ENCODE data around the gene KRTAP13-4.

The KRTAP13-4 gene, protein sequence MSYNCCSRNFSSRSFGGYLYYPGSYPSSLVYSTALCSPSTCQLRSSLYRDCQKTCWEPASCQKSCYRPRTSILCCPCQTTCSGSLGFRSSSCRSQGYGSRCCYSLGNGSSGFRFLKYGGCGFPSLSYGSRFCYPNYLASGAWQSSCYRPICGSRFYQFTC
- total RNA-seq, result 0 reads per million in 2 donors

DNA sequence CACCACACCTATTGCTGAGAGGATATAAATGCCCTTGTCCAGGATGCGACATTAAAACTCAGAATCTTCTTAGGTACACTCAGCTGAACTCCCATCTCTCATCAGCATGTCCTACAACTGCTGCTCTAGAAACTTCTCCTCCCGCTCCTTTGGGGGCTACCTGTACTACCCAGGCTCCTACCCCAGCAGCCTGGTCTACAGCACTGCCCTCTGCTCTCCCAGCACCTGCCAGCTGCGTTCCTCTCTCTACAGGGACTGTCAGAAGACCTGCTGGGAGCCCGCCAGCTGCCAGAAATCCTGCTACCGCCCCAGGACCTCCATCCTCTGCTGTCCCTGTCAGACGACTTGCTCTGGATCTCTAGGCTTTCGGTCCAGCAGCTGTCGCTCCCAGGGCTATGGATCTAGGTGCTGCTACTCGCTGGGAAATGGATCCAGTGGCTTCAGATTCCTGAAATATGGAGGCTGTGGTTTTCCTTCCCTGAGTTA, at the start of gene KRTAP13-4:
KRTAP13-4 (plus strand) TSS at position 51 of the 486 bp plus-strand sequence; CDS start at position 107, 56 bp downstream.
- DNase-seq, result no peak

DNA sequence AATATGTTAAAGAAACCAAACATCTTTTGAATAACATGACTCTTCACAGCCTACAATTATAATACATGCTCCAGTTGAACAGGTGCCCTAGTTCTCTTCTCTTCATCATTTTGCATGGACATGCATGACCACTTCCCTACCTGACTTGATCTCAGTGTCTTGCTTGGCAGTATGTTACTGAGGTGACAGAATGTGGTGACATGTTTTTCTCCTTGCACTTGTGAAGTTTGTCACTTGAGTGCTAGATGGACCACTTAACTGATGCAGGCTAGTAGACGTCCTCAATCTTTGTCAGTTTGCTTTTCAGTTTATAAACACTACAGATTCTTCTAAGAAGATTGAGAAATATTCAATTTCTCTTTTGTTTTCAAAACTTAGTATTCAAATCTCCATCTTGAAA, 47.8 kb upstream of the KRTAP13-4 start:
- no peak for DNase-seq

DNA sequence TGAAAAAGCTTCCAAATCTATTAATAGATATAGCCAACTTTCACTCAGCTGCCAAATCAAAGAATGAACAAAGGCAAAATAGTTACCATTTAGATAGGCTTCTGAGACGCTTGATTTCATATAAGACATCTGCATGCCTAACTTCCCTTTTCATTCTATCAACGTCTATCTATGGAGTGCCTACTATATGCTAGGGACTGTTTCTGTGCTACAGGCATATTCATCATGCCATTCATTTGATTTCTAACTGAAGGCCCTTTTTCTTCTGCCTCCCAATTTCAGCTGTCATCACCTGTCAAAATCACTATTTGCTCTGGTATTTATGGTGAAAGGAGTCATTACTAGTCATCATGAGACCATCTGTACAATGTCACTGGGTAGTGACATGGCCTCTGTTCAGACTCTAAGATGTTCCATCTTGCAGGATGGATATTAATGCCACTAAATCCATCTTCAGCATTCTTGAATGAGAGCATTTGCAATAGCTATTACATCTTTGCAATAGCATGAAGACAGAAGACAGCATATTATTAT, 38.5 kb upstream of the KRTAP13-4 start:
- DNase-seq, result no peak

DNA sequence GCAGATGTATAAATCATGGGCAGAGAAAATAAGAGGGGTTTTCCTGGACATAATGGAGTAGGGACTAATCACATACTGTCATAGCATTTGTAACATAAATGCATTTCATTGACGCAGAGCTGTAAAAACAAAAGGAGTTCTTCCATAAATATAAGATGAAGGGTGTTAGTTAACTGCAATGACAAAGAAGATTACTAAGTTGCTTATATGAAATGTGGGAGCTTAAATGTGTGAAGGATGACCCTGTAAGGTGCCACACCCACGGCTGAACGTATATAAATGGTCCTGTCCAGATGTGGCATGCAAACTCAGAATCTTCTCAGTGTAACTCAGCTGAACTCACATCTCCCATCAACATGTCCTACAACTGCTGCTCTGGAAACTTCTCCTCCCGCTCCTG, 34.3 kb upstream of the KRTAP13-4 start, which contains the start of gene KRTAP13-1:
KRTAP13-1 (plus strand) TSS at position 301 of the 400 bp plus-strand sequence; CDS start at position 357, 56 bp downstream.
- no peak for DNase-seq

DNA sequence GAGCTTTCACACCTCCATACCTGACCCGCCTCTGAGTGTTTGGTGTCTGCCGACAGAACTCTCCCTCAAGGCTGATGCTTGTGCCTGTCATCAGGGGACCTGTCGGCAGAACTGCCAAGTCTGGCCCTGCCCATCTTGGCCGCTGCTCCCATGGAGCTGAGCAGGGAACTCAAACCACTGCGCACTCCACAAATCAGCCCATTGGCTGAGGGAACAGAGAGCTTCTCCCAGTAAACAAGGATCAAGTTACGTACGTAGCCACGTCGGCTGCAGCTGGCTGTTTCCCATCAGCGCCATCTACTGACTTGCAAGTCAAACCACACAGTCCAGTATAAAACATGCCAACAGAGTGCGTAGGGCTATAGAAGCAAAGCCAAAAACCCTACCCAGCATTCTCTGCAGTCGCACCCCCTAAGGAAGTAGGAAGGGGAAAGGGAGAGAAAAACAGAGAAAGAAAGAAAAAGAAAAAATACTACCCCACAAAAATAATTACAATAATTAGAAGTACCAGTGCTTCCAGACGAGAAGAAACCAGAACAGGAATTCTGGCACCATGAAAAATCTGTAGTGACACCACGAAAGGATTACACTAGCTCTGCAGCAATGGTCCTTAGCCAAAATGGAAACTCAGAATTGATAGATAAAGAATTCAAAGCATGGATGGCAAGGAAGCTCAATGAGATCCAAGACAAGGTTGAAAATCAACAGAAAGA, 21.1 kb upstream of the KRTAP13-4 start:
- no peak for DNase-seq

DNA sequence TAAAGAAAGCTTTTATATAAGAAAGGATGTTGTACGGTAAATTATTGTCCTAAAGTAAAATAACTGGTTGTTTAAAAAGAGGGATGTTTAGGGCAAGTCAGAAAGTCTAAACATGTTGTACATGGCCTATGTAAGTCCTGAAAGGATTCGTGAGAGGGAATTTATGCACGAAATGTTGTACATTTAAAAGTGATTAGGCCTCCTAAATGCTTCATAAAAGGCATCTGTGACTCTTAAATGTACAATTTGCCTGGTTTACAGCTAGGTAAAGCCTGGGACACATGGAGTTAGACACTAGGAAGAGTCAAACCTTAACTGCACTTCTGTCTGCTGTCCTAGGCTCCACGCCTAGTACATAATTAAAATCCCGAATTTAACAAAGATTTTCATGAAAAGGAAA, 14.0 kb upstream of the KRTAP13-4 start:
- DNase-seq, result no peak

DNA sequence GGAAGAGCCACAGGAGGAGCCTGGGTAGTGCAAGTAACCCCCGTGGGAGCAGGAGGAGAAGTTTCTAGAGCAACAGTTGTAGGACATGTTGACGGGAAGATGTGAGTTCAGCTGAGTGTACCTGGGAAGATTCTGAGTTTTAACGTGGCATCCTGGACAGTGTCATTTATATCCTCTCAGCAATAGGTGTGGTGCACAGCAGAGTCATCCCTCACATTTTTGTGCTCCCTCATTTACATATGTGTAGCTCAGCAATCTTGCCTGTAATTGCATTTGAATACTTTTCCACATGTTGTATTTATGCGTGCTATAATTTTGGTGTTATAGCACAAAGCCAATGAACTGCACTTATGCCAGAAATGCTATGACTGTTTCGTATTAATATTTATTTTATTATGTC, 4.2 kb upstream of the KRTAP13-4 start, which contains the start of gene KRTAP13-3:
KRTAP13-3 (minus strand) TSS at position 101 of the 400 bp plus-strand sequence; CDS start at position 87, 14 bp downstream.
- no peak for DNase-seq

DNA sequence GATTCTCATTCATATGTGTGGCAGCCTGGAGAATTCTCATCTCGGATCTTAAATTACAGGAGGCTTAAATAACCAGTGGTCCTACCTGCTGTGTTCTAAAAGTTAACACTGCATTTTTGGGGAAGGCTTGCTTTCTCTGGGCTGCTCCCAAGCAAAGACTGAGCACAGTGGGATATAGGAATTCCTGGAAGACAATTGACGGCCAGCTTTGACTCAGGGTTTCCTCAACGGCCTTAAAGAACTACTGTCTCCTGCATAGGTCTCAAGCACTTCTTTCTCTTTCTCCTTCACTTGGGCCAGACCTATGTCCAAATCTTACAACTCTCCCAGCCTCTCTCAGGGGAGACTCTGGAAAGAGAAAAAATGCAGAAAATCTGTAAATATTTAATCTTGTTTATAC, 3.3 kb upstream of the KRTAP13-4 start:
- no peak for DNase-seq

DNA sequence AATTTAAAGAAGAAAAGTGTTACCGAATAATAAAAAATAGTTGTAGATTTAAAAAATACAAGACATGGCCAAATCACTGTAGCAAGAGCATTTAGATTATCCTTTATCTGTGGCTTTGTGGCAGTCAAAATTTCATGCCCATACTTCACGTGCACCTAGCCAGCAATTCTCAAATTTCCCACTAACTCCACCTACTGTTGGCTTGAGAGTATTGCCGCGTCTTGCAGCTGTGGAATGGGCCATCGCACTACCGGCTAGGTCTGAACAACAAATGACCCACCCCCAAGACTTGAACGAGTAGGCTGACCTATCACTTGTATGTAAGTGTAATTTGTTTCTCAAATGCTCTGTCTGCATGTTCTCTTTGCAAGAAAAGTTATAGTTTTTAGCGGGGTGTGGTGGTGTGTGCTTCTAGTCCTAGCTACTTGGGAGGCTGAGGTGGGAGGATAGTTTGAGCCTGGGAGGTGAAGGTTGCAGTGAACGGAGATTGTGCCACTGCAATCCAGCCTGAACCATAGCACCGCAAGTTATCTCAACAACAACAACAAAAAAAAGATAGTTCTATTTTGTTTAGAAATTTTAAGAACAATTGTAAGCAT, 4.1 kb downstream of the KRTAP13-4 start:
- DNase-seq, result no peak

DNA sequence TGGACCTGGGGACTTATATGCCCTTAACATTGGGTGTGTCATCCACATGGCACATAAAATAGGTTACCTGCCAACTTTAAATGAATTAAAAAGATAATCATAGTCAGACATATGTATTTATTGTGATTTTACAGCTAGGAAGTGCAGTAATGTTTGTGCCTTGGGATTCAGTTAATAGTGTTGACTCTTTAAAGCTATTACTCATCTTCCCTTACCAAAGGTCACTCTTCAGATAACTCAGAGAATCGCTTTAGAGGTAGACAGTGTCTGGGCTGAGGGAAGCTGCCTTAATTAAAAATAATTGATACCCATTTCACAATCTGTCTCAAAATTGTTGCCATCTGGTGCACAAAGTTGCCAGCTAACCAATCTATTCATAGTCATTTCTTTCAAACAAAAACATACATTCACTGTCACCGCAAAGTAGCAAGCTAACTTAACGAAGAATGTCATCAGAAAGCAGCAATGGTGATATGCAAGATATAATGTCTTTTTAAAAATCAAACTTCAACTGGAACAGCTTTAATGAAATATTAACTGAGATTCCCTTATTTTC, 7.1 kb downstream of the KRTAP13-4 start:
- DNase-seq, result no peak

DNA sequence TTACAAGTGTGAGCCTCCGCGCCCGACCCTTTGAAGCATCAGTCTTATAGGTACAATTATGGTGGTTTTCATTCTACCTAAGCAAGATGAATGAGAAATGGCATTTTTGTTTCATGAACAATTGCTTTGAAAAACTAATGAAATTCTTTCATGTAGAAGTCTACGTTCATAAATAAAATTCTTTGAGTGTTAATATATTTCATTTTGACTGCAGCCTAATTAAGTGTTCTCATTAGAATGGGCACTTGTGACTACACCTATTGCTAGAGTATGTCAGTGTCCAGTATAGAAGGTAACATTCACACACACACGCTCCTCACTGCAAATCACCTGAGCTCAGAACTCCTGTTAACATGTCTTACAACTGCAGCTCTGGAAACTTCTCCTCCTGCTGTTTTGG, 10.0 kb downstream of the KRTAP13-4 start, which contains the start of gene KRTAP15-1:
KRTAP15-1 (plus strand) TSS at position 301 of the 400 bp plus-strand sequence; CDS start at position 354, 53 bp downstream.
- no peak for DNase-seq

DNA sequence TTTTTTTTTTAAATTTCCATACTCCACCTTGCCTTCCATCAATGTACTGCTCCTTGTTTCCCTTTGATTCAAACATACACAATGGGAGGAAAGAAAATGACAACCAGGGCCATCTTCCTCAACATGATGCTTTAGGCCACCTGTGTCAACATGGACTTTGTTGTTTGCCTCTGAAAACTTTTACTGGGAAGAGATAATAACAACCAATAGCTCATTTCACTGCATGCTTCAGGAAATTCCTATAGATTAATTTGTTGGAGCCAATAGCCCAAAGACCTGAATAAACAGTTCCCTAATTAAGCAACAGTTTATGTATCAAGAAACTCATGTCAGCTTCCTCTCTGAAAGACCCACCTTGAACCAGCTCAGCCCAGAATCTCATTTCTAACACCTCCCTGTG, 13.2 kb downstream of the KRTAP13-4 start:
- DNase-seq, result no peak

DNA sequence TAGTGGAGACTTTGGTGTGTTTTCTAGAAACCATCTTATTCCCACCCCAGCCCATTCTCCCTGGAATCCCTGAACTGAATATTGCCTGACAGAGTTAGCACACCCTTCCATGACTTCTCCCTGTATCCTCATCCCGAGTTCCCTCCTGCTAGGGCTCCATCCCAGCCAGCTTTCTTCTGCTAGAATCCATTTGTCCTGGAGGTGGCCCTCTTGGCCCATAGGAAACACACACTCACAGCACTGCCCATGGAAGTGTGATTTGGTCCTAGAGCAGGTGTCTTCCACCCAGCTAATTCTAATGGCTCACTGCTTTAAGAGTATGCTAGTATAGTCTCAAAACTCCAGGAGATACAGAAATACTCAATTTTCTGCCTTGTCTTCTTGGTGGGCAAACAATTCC, 14.2 kb downstream of the KRTAP13-4 start:
- DNase-seq, result no peak

DNA sequence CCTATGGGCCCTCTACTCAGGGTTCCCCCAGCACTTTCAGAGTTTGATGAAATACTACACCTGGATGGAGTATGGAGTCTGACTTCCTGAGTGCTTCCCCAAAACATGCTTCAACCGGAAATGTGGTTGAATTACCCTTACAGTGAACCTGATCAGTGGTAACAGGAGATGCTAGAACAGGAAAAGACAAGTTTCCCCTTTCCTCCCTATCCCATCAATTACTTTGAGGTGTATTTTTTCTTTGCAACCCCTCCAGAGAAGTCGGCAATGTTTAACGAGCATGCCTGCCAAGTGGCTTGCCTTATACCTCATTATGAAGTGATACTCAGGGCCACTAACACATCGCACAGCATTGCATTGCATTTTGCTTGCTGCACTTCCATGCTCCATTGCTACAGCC, 17.0 kb downstream of the KRTAP13-4 start:
- no peak for DNase-seq

DNA sequence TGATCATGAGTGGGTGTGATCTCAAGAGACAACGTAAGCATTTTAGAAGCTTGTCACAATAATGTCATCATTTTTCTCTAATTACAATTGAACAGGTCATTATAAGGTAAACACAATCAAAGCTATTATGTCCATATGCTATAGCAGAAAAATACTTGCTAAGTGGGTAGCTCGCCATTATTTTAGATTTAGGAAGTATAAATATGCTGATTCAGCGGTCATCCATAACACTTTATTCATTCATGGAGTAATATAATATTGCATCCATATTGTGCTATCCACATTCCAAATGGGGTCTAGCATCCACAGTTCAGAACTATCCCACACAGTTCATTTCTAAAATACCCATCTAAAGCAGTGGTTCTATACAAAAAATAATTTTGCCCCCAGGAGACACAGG, 18.5 kb downstream of the KRTAP13-4 start:
- no peak for DNase-seq

DNA sequence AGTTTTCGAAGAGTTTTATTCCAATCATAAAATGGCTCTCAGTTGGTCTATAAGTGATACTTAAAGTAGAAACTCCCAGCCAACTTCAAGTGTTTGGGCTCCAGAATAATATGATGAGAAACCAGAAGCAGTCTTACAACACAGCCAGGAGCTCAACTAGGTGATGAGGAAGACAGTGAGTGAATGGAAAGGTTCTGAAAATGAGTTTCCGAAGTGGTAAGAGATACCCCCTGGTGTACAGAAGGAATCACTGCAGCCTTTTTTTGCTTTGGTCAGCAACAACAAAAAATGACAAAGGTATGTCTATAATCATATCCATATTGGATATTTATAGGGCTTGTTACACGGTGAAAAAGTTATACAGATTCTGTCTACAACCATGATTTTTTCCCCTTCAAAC, 33.7 kb downstream of the KRTAP13-4 start:
- DNase-seq, result no peak

DNA sequence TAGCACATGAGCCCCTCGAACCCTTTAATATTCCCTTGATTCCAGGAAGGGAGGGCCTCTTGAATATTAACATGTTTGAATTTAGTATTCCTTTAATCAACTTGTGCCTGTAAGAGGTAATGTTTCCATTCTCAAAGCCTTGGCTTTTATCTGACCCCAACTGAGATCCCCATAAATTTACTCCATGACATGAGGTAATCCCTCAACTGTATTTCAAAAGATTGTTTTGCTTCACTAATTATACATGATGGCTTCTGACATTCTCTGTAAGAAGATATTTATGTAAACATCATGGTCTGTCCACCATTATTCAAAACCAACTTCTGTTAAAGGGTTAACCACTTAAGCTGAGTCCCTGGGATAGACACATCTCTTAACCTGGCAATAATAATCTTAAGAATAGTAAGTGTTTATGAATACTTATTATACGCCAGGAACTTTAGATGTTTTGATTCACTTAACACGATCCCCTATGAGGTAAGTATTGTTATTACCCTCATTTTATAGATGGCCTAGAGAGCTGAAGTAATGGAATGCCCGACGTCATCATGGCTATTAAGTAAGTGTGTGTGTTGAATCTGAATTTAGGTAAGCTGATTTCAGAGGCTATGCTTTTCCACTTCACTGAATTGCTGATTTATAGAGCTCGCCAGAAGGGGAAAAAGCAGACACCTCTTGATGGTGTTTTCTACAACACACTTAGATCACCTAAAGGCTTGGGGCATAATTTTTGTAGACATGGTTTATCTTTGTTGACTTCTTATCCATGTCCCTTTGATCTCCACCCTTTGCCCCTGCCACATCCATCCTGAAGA, 39.1 kb downstream of the KRTAP13-4 start:
- DNase-seq, result no peak

DNA sequence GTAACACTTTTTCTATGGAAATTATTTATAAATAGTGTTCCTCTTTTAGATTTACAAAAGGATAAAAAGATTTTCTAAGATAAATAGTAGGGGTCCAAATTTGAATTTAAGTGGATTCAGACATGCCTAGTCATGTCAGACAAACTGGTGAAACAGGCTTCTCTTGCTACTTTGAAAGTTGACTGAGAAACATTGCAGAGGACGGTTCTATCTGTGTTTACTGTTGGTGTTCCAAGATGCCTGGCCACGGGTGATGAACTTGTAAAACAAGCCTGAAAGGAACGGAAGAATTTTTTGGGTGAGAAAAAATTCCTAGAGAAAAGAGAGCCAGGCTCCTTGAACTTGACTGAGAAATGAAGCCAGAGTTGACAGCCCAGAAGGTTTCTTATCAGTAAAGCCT, 48.0 kb downstream of the KRTAP13-4 start:
- no peak for DNase-seq

DNA sequence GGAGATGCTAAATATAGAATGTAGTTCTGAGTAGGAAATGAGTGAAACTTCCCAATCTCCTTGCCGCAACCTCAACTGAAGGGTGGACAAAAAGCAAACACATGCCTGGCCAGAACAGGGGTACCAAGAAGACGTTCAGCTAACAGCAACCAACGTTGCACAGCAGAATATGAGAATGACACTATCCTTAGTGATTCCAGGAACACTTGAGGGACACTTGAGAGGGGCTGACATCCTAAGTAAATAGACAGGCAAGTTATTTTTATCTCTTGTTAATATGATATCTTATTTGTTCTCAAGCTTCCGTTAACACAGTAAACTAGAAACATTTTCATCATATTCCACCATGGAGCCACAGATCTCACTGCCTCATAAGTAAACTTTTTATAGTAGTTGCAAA, 49.2 kb downstream of the KRTAP13-4 start:
- no peak for DNase-seq

DNA sequence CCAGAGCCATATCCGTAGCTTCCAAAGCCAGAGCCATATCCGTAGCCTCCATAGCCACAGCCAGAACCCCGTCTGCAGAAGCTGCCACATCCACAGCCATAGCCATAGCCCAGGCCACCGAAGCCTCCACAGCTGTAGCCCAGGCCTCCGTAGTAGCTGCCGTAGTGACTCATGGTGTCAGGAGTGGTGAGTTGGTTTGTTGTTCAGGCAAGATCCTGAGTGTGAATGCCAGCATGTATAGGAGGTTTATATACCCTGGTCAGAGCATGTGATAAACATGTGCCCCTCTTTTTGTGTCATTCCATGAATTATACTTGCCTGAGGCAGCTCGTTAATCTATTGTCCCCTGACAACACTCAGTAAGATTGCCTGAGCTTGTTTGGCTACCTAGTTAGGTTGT, 50.1 kb downstream of the KRTAP13-4 start, which contains the start of gene KRTAP19-1:
KRTAP19-1 (minus strand) TSS at position 223 of the 400 bp plus-strand sequence; CDS start at position 173, 50 bp downstream.
- no peak for DNase-seq
